SU-DHL-6 (cell line): ENCODE results near the gene ALOXE3.

Experiments
- EZH2phosphoT487 ChIP-seq: fragments of 200-600 bp; sonication (generic), shearing (Covaris generic); conservative IDR thresholded peaks from 2 replicates; pipeline ENCODE4 v1.6.1; 2018; ENCODE audit warnings: mild to moderate bottlenecking, antibody characterized with exemption, low read length, moderate library complexity, mixed read lengths
- TF ChIP-seq, protein P1 (sequence below): fragments of 200-600 bp; sonication (generic); IDR thresholded peaks from one replicate; pipeline ENCODE4 v1.5.1; 2017; ENCODE audit warnings: antibody characterized with exemption, mild to moderate bottlenecking, low read length, moderate library complexity; ENCODE audit not compliant: insufficient read depth, poor library complexity, severe bottlenecking

DNA sequence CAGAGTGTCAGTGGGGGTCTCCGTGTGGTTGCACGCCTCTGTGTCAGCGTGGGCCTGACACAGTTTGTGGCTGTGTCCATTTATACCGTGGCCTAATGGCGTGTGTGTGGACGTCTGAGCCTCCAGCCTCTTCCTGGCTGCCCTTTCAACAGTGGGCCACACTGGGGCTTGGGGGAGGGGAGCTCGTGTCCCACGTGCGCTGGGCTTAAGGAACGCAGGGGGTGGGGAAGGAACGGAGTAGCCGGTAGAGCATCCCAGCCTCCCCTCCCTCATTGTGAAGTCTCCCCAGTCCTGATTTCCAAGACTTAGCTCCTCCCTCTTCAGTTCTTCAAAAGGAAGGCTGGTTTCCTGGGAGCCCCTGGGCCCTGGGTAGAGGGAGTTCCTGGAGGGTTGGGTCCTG lies 15.1 kb upstream of the ALOXE3 start:
- TF ChIP-seq, protein P1, sequence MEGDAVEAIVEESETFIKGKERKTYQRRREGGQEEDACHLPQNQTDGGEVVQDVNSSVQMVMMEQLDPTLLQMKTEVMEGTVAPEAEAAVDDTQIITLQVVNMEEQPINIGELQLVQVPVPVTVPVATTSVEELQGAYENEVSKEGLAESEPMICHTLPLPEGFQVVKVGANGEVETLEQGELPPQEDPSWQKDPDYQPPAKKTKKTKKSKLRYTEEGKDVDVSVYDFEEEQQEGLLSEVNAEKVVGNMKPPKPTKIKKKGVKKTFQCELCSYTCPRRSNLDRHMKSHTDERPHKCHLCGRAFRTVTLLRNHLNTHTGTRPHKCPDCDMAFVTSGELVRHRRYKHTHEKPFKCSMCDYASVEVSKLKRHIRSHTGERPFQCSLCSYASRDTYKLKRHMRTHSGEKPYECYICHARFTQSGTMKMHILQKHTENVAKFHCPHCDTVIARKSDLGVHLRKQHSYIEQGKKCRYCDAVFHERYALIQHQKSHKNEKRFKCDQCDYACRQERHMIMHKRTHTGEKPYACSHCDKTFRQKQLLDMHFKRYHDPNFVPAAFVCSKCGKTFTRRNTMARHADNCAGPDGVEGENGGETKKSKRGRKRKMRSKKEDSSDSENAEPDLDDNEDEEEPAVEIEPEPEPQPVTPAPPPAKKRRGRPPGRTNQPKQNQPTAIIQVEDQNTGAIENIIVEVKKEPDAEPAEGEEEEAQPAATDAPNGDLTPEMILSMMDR, result no peak
- TF ChIP-seq EZH2phosphoT487, result no peak
